Measurements from ENCODE around the gene RALB.
A peak's percentile ranks its signal among the peaks of the same experiment; 100 is the strongest.

DNA sequence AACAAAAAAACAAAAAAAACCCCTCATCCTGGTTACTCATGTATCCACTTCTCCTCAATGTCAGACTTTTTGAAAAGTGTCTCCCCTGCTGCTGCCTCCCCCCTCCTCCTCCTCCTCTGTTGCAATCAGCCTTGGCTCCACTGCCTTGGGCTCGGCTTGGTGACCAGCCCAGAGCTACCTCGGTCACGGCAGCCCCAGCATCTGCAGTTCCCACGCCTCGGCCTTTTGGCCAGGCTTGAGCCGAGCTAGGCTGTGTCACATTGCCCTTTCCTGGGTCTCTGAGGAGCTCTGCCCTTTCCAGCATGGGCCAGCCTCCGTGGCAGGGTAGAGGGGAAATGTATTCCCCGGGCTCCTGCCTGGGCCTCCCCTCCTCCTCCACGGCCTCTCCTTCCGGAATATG lies 70.6 kb downstream of the RALB start:
- TF ChIP-seq POLR2A (IDR thresholded peaks at IDR 0.05) (no peak), POLR2AphosphoS5 (IDR thresholded peaks at IDR 0.05) (peak in 1 of 3 donors; percentile 71)
- TF ChIP-seq, protein P1, sequence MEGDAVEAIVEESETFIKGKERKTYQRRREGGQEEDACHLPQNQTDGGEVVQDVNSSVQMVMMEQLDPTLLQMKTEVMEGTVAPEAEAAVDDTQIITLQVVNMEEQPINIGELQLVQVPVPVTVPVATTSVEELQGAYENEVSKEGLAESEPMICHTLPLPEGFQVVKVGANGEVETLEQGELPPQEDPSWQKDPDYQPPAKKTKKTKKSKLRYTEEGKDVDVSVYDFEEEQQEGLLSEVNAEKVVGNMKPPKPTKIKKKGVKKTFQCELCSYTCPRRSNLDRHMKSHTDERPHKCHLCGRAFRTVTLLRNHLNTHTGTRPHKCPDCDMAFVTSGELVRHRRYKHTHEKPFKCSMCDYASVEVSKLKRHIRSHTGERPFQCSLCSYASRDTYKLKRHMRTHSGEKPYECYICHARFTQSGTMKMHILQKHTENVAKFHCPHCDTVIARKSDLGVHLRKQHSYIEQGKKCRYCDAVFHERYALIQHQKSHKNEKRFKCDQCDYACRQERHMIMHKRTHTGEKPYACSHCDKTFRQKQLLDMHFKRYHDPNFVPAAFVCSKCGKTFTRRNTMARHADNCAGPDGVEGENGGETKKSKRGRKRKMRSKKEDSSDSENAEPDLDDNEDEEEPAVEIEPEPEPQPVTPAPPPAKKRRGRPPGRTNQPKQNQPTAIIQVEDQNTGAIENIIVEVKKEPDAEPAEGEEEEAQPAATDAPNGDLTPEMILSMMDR (IDR thresholded peaks at IDR 0.05) = no peak
